ENCODE measurements around the gene ZSCAN5C.
"Not testable (repeated sequence)": the region's sequence is repeated elsewhere in the genome, so short reads cannot be mapped to it uniquely, and the experiment has no call there.

ZSCAN5C gene, protein sequence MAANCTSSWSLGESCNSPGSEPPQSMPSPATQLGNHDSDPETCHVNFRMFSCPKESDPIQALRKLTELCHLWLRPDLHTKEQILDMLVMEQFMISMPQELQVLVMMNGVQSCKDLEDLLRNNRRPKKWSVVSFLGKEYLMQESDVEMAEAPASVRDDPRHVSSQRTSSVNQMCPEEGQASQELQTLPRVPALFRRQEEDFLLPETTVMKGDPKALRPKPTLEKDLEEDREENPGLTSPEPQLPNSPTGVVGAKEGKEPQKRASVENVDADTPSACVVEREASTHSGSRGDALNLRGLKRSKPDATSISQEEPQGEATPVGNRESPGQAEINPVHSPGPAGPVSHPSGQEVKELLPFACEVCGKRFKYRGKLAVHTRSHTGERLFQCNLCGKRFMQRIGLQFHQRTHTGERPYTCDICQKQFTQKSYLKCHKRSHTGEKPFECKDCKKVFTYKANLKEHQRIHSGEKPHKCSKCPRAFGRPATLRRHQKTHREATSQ

DNA sequence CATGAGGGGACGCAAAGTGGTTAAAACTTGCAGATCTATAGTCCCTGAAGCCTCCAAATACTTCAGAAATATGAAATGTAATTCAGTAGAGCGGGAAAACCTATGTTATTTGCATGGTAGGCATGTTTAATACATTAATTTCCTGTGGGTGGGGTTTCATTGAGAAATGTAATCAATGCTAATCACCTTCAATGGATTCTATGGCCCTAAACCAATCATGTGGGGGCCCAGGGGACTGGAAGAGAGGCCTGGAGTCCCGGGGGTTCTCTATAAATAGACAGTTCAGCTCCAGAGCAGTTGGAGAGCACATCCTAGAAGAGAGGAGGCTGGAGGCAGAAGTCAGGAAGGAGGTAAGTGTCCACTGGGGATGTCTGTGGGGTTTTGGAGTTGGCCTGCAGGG lies at the start of gene ZSCAN5C:
Gene ZSCAN5C (plus strand): TSS at position 301 of the 400 bp plus-strand sequence. CDS start 3,641 bp downstream, outside the sequence.
- DNase-seq (ENCODE audit: low read depth, low spot score): no peak

DNA sequence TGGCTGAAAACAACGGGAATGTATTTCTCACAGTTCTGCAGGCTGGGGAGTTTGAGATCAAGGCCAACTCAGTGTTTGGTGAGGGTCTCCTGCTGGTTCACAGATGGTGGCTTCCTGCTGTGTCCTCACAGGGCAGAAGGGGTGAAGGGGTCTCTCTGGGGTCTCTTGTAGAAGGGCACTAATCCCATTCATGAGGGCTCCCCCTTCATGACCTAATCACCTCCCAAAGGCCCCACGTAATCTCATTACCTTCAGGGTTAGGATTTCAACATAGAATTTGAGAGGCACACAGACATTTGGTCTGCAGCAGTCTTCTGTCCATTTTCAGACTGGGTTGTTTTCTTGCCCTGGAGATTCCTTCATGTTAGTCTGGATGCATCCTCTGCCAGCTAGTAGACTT lies 49.4 kb upstream of the ZSCAN5C start:
- DNase-seq (ENCODE audit: low read depth, low spot score): no peak

GRCh38 chr19:56153507-56153906 lies 48.6 kb upstream of the ZSCAN5C start:
- DNase-seq (ENCODE audit: low read depth, low spot score): no peak

- DNase-seq (ENCODE audit: low read depth, low spot score): no peak
These were observed 46.9 kb upstream of the ZSCAN5C start for GRCh38 chr19:56155124-56155687.

- no peak for DNase-seq (ENCODE audit: low read depth, low spot score)
These were observed 45.3 kb upstream of the ZSCAN5C start for GRCh38 chr19:56156768-56157167.

DNA sequence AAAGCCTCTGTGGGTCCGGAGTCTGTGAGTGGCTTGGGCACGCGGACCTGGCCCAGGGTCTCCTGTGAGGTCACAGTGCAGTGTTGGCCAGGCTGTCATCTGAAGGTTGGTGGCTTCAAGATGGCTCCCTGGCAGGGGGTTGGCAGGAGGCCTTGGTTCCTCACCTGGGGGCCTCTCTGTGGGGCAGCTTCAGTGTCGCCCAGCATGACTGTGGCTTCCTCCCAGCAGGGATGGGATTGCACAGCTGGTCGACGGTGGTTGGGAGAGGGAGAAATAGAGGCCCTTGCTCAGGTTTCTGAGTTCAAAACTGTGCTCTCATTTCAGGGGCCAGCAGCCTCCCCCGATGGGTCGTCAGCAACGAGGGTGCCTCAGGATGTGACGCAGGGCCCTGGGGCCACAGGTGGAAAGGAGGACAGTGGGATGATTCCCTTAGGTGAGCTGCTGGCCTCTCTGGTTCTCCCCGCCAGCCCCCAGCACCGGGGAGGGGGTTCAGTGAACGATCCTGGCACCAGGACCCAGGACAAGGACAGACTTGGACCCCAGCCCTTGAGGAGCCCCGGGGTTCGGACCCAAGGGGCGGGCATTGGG lies 43.8 kb upstream of the ZSCAN5C start:
- DNase-seq (ENCODE audit: low read depth, low spot score): no peak

GRCh38 chr19:56159009-56159559 lies 43.0 kb upstream of the ZSCAN5C start:
- no peak for DNase-seq (ENCODE audit: low read depth, low spot score)

GRCh38 chr19:56159622-56160271 lies 42.3 kb upstream of the ZSCAN5C start:
- no peak for DNase-seq (ENCODE audit: low read depth, low spot score)

GRCh38 chr19:56161534-56161933 lies 40.5 kb upstream of the ZSCAN5C start:
- no peak for DNase-seq (ENCODE audit: low read depth, low spot score)

GRCh38 chr19:56162258-56162657 lies 39.8 kb upstream of the ZSCAN5C start:
- no peak for DNase-seq (ENCODE audit: low read depth, low spot score)

DNA sequence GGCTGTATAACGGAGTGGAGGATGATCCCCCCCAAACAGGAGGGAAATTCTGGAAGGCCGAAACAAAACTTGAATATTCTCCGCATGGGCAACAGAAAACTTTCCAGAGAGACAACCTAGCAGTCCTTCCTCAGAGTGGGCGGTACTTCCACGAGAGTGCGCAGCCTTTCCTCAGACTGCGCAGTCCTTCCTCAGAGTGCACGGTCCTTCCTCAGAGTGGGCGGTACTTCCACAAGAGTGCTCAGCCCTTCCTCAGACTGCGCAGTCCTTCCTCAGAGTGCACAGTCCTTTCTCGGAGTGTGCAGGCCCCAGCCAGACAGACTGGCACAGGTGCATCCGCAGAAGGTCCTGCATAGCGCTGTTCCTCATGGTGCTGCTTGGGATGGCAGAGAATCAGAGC lies 39.0 kb upstream of the ZSCAN5C start:
- DNase-seq (ENCODE audit: low read depth, low spot score): no peak

GRCh38 chr19:56167064-56167578 lies 35.0 kb upstream of the ZSCAN5C start:
- no peak for DNase-seq (ENCODE audit: low read depth, low spot score)

DNA sequence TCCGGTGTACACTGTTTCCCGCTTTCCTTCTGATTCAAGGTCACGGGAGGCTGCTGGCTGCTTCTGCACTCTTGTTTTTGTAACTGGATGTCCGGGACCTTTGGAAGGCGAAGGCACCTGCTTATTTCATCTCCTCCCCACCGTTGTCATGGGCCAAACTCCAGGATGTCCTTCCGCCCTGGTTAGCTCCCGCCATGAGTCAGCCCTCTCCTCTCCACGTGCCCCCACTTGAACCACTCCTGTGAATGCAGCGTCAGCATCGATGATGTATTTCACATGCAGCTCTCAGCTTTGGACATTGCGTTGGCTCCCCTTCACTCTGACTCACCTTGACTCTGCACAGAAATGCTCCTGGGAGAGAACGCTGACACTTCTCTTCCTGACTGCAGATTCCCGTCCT lies 31.8 kb upstream of the ZSCAN5C start:
- no peak for DNase-seq (ENCODE audit: low read depth, low spot score)

GRCh38 chr19:56174086-56174485 lies 28.0 kb upstream of the ZSCAN5C start:
- no peak for DNase-seq (ENCODE audit: low read depth, low spot score)

- DNase-seq (ENCODE audit: low read depth, low spot score): no peak
These were observed 27.5 kb upstream of the ZSCAN5C start for GRCh38 chr19:56174550-56174949.

- DNase-seq (ENCODE audit: low read depth, low spot score): not testable (repeated sequence)
These were observed 26.2 kb upstream of the ZSCAN5C start, which contains the start of gene GALP for GRCh38 chr19:56175861-56176307. TSS of gene GALP (plus strand) at chr19:56176008. CDS start at chr19:56177109, 1,101 bp downstream.

DNA sequence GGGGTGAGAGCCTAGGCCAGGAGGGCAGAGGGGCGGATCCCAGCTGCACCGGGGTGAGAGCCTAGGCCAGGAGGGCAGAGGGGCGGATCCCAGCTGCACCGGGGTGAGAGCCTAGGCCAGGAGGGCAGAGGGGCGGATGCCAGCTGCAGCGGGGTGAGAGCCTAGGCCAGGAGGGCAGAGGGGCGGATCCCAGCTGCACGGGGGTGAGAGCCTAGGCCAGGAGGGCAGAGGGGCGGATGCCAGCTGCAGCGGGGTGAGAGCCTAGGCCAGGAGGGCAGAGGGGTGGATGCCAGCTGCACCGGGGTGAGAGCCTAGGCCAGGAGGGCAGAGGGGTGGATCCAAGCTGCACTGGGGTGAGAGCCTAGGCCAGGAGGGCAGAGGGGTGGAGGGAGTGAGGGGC lies 25.8 kb upstream of the ZSCAN5C start:
- DNase-seq (ENCODE audit: low read depth, low spot score): not testable (repeated sequence)

GRCh38 chr19:56176881-56177280 lies 25.2 kb upstream of the ZSCAN5C start:
- no peak for DNase-seq (ENCODE audit: low read depth, low spot score)

DNA sequence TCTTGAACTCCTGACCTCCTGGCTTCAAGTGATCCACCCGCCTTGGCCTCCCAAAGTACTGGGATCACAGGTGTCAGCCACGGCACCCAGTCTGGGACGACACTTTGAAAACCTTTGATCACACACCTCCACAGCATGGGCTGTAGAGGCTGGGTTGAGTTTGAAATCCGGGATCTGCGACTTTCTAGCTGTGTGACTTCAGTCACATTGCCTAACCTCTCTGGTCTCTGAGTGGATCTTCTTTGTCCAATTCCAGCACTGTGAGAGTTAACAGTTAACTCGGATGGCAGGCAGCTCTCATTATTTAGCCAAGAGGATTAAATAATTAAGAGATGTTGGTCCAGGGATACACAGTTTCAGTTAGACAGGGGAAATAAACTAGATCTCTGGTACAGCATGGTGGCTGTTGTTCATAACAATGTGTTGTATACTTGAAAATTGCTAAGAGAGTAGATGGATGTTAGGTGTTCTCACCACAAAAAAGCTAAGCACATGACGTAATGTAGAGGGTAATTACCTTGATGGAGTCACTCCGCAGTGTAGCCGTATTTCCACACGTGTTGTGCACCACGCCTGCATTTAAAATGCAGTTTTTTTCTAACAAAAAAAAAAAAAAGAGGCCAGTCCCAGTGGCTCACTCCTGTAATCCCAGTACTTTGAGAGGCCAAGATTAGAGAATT lies 24.4 kb upstream of the ZSCAN5C start:
- DNase-seq (ENCODE audit: low read depth, low spot score): no peak

DNA sequence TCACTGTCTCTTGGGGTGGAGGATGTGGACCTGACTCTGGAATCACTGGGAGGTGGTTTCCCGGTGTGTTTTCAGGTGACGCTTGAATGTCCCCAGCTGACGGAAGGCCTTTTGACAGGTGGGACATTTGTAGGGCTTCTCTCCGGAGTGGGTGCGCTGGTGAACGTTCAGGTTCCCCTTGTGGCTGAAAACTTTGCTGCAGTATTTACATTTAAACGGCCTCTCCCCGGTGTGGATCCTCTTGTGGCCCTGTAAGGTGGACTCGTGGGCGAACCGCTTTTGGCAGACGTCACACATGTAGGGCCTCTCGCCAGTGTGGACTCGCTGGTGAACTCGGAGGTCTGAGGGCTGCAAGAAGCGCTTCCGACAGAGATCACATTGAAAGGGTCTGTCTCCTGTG lies 12.3 kb upstream of the ZSCAN5C start:
- no peak for DNase-seq (ENCODE audit: low read depth, low spot score)

DNA sequence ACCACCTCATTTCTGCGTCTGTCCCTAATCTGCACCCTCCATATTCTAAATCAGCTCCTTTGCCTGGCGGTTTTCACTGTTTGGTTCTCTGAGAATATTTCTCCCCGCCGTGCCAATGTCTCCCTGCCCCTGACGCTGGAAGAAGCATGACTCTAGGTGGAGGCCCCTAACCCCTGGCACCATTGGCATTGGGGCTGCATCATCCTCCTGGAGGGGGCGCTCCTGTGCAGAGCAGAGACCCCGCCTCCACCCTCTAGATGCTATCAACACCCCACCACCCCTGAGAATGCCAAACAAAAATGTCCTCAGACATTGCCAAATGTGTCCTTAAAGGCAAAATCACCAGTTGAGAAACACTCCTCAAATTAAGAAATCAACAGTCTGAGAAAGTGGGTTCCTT lies 11.0 kb upstream of the ZSCAN5C start:
- no peak for DNase-seq (ENCODE audit: low read depth, low spot score)
